GM21515 (cell line): ENCODE results near the gene ING3.
"Not testable (repeated sequence)": the region's sequence is repeated elsewhere in the genome, so short reads cannot be mapped to it uniquely, and the experiment has no call there.

Source experiments
- ATAC-seq: cut with Tn5 transposase; IDR thresholded peaks from one replicate; pipeline ENCODE4 v1.9.1; 2021; ENCODE audit not compliant: unreplicated experiment

Gene ING3

GRCh38 chr7:120949998-120950538 lies 509 bp upstream of the ING3 start:
- ATAC-seq: no peak

GRCh38 chr7:120951309-120951699 lies 727 bp downstream of the ING3 start:
- ATAC-seq: no peak

GRCh38 chr7:120951826-120952225 lies 1.2 kb downstream of the ING3 start:
- no peak for ATAC-seq

- no peak for ATAC-seq
Observed at GRCh38 chr7:120955577-120956149, 5.1 kb downstream of the ING3 start.

- no peak for ATAC-seq
Observed at GRCh38 chr7:120959929-120960484, 9.4 kb downstream of the ING3 start.

- ATAC-seq: no peak
Observed at GRCh38 chr7:120960714-120961113, 10.1 kb downstream of the ING3 start.

- no peak for ATAC-seq
Observed at GRCh38 chr7:120961638-120962173, 11.1 kb downstream of the ING3 start.

GRCh38 chr7:120964088-120964487 lies 13.5 kb downstream of the ING3 start:
- no peak for ATAC-seq

- no peak for ATAC-seq
Observed at GRCh38 chr7:120966961-120967360, 16.4 kb downstream of the ING3 start.

- ATAC-seq: no peak
Observed at GRCh38 chr7:120973849-120974248, 23.3 kb downstream of the ING3 start.

GRCh38 chr7:120979765-120980499 lies 29.4 kb downstream of the ING3 start:
- no peak for ATAC-seq

- ATAC-seq: no peak
Observed at GRCh38 chr7:120981117-120981516, 30.5 kb downstream of the ING3 start.

- ATAC-seq: no peak
Observed at GRCh38 chr7:120981888-120982615, 31.5 kb downstream of the ING3 start.

- ATAC-seq: not testable (repeated sequence)
Observed at GRCh38 chr7:120983592-120983991, 33.0 kb downstream of the ING3 start.

- ATAC-seq: no peak
Observed at GRCh38 chr7:120984406-120984805, 33.8 kb downstream of the ING3 start.

- ATAC-seq: no peak
Observed at GRCh38 chr7:120985130-120985758, 34.7 kb downstream of the ING3 start.

GRCh38 chr7:120985839-120986238 lies 35.3 kb downstream of the ING3 start:
- ATAC-seq: no peak

- ATAC-seq: no peak
Observed at GRCh38 chr7:120986650-120987049, 36.1 kb downstream of the ING3 start.

- ATAC-seq: no peak
Observed at GRCh38 chr7:120987280-120987679, 36.7 kb downstream of the ING3 start.

GRCh38 chr7:120987683-120988590 lies 37.4 kb downstream of the ING3 start:
- ATAC-seq: peak; percentile 97
